A549 (cell line): Measurements from ENCODE around the gene NKD1. TPM values are rescaled to one million over a fixed set of nuclear protein-coding genes. Genes with fewer than 3 reads are reported as not detected.

Experiments used
- ATAC-seq, 2 experiments: fragments of 200-7000 bp in 1 of 2; fragments of >200 bp in 1 of 2; cut with Nextera tagmentation in 1 of 2; cut with Tn5 transposase in 1 of 2; 3 replicates each; pipeline versions ENCODE4 v1.8.0 to v1.9.1; 2018 to 2020; ENCODE audit warnings: mild to moderate bottlenecking in 1 of 2, moderate library complexity in 1 of 2
- CTCF ChIA-PET: fragments of 300-600 bp; sonication (Branson Sonifier 250); formaldehyde crosslinking; extraction: SDS; loops from one replicate; lab custom pipeline; 2021; ENCODE audit warnings: antibody characterized with exemption, inconsistent platforms; lab: Yijun Ruan, JAX
- POLR2A ChIA-PET: fragments of 350-600 bp; formaldehyde crosslinking; extraction: SDS; loops from one replicate; lab custom pipeline; 2021; ENCODE audit warnings: antibody characterized with exemption, inconsistent platforms; lab: Yijun Ruan, JAX
- DNase-seq, 2 experiments: peaks; one replicate each; pipeline versions ENCODE4 v3.0.0 to v3.0.0-alpha.2; 2011 to 2016; ENCODE audit warnings: low read depth in 1 of 2, low spot score in 1 of 2
- FAIRE-seq: peaks from 2 replicates; lab custom pipeline; 2011; peaks lifted over from hg19 to GRCh38; lab: Jason Lieb, UNC
- H3K27ac ChIP-seq, 2 experiments: fragments of >200 bp; sonication (Bioruptor Twin); formaldehyde crosslinking; 3 replicates each; pipeline ENCODE4 v1.5.1; 2016 to 2017
- H3K4me1 ChIP-seq: fragments of >200 bp; sonication (Bioruptor Twin); formaldehyde crosslinking; 3 replicates; pipeline ENCODE4 v1.6.1; 2016
- H3K4me2 ChIP-seq: fragments of >200 bp; sonication (Bioruptor Twin); formaldehyde crosslinking; 3 replicates; pipeline ENCODE4 v1.6.1; 2016
- H3K4me3 ChIP-seq: fragments of >200 bp; sonication (Bioruptor Twin); formaldehyde crosslinking; 3 replicates; pipeline ENCODE4 v1.5.1; 2016
- H3K9me3 ChIP-seq: fragments of >200 bp; sonication (Bioruptor Twin); formaldehyde crosslinking; 3 replicates; pipeline ENCODE4 v1.6.1; 2016
- BHLHE40 ChIP-seq: IDR thresholded peaks from 2 replicates; pipeline ENCODE4 v1.6.1; 2012; ENCODE audit warnings: low read depth, low read length, inconsistent platforms
- CBX8 ChIP-seq: fragments of 200-600 bp; sonication (generic); IDR thresholded peaks from 2 replicates; pipeline ENCODE4 v1.6.1; 2016
- E2F6 ChIP-seq: IDR thresholded peaks from 2 replicates; pipeline ENCODE4 v1.6.1; 2012; ENCODE audit warnings: low read depth, borderline replicate concordance
- FOSB ChIP-seq: fragments of 250-450 bp; sonication (Bioruptor Pico); IDR thresholded peaks from 2 replicates; pipeline ENCODE4 v1.5.0; 2020; ENCODE audit warnings: mild to moderate bottlenecking, moderate library complexity
- FOSL2 ChIP-seq, 2 experiments: fragments of 450-650 bp in 1 of 2; fragments of >200 bp in 1 of 2; sonication (Bioruptor Twin) in 1 of 2; formaldehyde crosslinking; IDR thresholded peaks; 2 replicates each; pipeline versions ENCODE4 v1.5.0 to v1.6.1; 2016 to 2020; ENCODE audit warnings: mild to moderate bottlenecking in 1 of 2, moderate library complexity in 1 of 2
- HMGXB4 ChIP-seq: fragments of 250-450 bp; sonication (Bioruptor Pico); IDR thresholded peaks from 2 replicates; pipeline ENCODE4 v1.5.0; 2021; ENCODE audit warnings: mild to moderate bottlenecking, moderate library complexity, borderline replicate concordance
- HOXB5 ChIP-seq: fragments of 250-450 bp; sonication (Bioruptor Pico); IDR thresholded peaks from 2 replicates; pipeline ENCODE4 v1.5.0; 2020; ENCODE audit warnings: mild to moderate bottlenecking, moderate library complexity
- JUNB ChIP-seq: fragments of >200 bp; sonication (Bioruptor Twin); formaldehyde crosslinking; IDR thresholded peaks from 2 replicates; pipeline ENCODE4 v1.6.1; 2016
- KDM1A ChIP-seq: fragments of 200-600 bp; sonication (generic); IDR thresholded peaks from 2 replicates; pipeline ENCODE4 v1.6.1; 2016; ENCODE audit warnings: low read depth, mild to moderate bottlenecking
- MAFK ChIP-seq: fragments of 450-650 bp; IDR thresholded peaks from 2 replicates; pipeline ENCODE4 v1.6.1; 2014; ENCODE audit not compliant: partially characterized antibody
- MAX ChIP-seq: IDR thresholded peaks from 2 replicates; pipeline ENCODE4 v1.6.1; 2012
- MAZ ChIP-seq: fragments of 150-350 bp; IDR thresholded peaks from 2 replicates; pipeline ENCODE4 v1.6.1; 2014; ENCODE audit warnings: antibody characterized with exemption, low read depth, low read length, borderline replicate concordance
- MYC ChIP-seq: IDR thresholded peaks from 2 replicates; pipeline ENCODE4 v1.6.1; 2012; ENCODE audit warnings: mild to moderate bottlenecking, inconsistent platforms, low read length, improper control_type of control experiment, borderline replicate concordance
- PBX3 ChIP-seq: IDR thresholded peaks from 2 replicates; pipeline ENCODE4 v1.6.1; 2012
- POLR2A ChIP-seq: IDR thresholded peaks from 2 replicates; pipeline ENCODE4 v1.6.1; 2012; ENCODE audit warnings: mild to moderate bottlenecking, low read length
- RARB ChIP-seq: fragments of 250-450 bp; sonication (Bioruptor Pico); IDR thresholded peaks from 2 replicates; pipeline ENCODE4 v1.8.0; 2021; ENCODE audit warnings: mild to moderate bottlenecking, moderate library complexity
- RFX5 ChIP-seq: fragments of 450-650 bp; IDR thresholded peaks from 2 replicates; pipeline ENCODE4 v1.7.1; 2014; ENCODE audit warnings: antibody characterized with exemption, mild to moderate bottlenecking, moderate library complexity
- USF2 ChIP-seq: fragments of 450-650 bp; IDR thresholded peaks from 2 replicates; pipeline ENCODE4 v1.6.1; 2014; ENCODE audit warnings: antibody characterized with exemption
- ZFP36 ChIP-seq: fragments of 450-650 bp; IDR thresholded peaks from 2 replicates; pipeline ENCODE4 v1.6.1; 2014; ENCODE audit warnings: borderline replicate concordance; ENCODE audit not compliant: partially characterized antibody
- WGBS: methylation state at CpG from one replicate; pipeline ENCODE4 v1.1.6; 2017; ENCODE audit errors: missing lambda C conversion rate; 5-methylcytosine and 5-hydroxymethylcytosine counted together
- polyA plus RNA-seq, 4 experiments: library from polyadenylated mRNA; depleted of rRNA in 3 of 4; stranded (reverse); fragments of >200 nt; fragmentation: RNase III in 1 of 4; extraction: RNeasy Plus Mini Kit Qiagen cat#74134 plus additional on column Dnase treatment in 1 of 4; gene quantifications; 2 replicates in 3 of 4; 3 replicates in 1 of 4; pipeline ENCODE4 v1.2.3, GENCODE V29; 2011 to 2017

Gene NKD1
- polyA plus RNA-seq, 2 of the 4 experiments (the other 2 are of a cell fraction), result 0.10 to 0.19 TPM

- DNase-seq (no peak), FAIRE-seq (no peak), ATAC-seq (no peak)
- Histone ChIP-seq H3K4me3 (no peak overlapping the region), H3K4me1 (no peaks in the 10 kb centered on the region), H3K27ac (no peak overlapping the region), H3K9me3 (0 out of 3 replicates have a peak, but pooled peaks cover 3% of the 10 kb centered on the region), H3K4me2 (no peak overlapping the region)
- ChIA-PET CTCF (no interaction called here), POLR2A (no interaction called here)
- 30% methylated on average over 1 of the region's 1 CpG for WGBS
- TF ChIP-seq BHLHE40 (no peak), USF2 (no peak), ZFP36 (no peak), FOSB (CRISPR knock-in tag) (no peak), KDM1A (no peak), MAFK (no peak), RFX5 (no peak), MAZ (no peak), HMGXB4 (CRISPR knock-in tag) (no peak)
Measured at GRCh38 chr16:50515218-50515617, 33.0 kb upstream of the NKD1 start.

- H3K4me3 ChIP-seq, result no peak overlapping the region
- TF ChIP-seq FOSL2 (IDR thresholded peaks at IDR 0.05) (no peak), FOSL2 (CRISPR knock-in tag; IDR thresholded peaks at IDR 0.05) (0 out of 2 replicates have a peak, but pooled peaks have one; percentile 13), MAX (no peak)
- TF ChIP-seq, all 56 proteins: peak for 1
- FAIRE-seq (no peak), ATAC-seq (no peak), DNase-seq (no peak)
- ChIA-PET POLR2A (no interaction called here), CTCF (interaction anchor here (0.6 to 2.0 kb wide), 3 partner anchors 9 to 43 kb away, joined by 3 to 7 read pairs (median 3); no protein-coding TSS in a partner anchor)
- Histone ChIP-seq H3K27ac (no peak overlapping the region), H3K4me1 (no peaks in the 10 kb centered on the region), H3K9me3 (0 out of 3 replicates have a peak, but pooled peaks cover 3% of the 10 kb centered on the region), H3K4me2 (no peak overlapping the region)
Measured at GRCh38 chr16:50516401-50516800, 31.8 kb upstream of the NKD1 start.

GRCh38 chr16:50516890-50517289 lies 31.3 kb upstream of the NKD1 start:
- FAIRE-seq (no peak), ATAC-seq (no peak), DNase-seq (no peak)
- CTCF ChIA-PET, result interaction anchor here (2.0 kb wide), 1 partner anchor 9 kb away, joined by 7 read pairs; no protein-coding TSS in a partner anchor
- H3K27ac ChIP-seq, result no peak overlapping the region
- TF ChIP-seq HOXB5 (CRISPR knock-in tag) (no peak), POLR2A (no peak), JUNB (no peak), FOSL2 (IDR thresholded peaks at IDR 0.05) (no peak), FOSL2 (CRISPR knock-in tag; IDR thresholded peaks at IDR 0.05) (no peak), RARB (CRISPR knock-in tag) (no peak), MYC (no peak), FOSB (CRISPR knock-in tag) (no peak), E2F6 (no peak), CBX8 (no peak), PBX3 (no peak)
- WGBS, result 6% methylated on average over 1 of the region's 1 CpG
- H3K4me2 ChIP-seq, result no peak overlapping the region
- POLR2A ChIA-PET, result no interaction called here
- no peak overlapping the region for H3K4me3 ChIP-seq
- 0 out of 3 replicates have a peak, but pooled peaks cover 3% of the 10 kb centered on the region for H3K9me3 ChIP-seq
- no peaks in the 10 kb centered on the region for H3K4me1 ChIP-seq
